ENCODE measurements around the gene BBLN.
A peak's percentile ranks its signal among the peaks of the same experiment; 100 is the strongest.

Gene BBLN

DNA sequence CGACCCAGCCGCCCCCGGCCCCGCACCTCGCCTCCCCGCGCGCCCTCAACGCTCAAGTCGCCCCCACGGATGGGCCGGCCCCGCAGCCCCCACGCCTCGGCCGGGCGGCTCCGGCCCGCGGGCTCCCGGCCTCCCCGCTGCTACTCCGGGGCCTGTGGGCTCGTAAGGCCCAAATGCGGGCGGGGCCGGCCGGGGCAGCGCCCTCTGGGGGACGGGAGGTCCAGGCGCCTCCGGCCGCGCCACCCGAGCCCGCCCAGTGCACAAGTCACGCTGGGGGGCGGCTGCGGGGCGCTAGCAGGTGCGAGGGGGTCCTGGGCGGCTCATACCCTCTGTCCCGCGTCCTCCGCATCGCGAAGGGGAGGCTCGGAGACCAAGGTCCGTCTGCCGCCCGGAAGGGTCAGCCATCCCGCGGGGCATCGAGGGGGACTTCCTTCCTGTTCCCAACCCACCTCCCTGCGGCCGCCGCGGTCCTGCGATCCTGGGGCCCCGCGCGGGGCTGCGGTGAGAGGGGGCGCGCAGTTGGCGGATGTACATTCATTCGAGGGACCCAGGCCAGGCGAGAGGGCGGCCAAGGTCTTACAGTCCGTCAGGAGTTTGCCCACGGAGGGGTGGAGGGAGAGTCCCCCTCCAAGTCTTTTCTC lies 31.5 kb downstream of the BBLN start, which contains the start of gene CIZ1:
Gene CIZ1 (minus strand): TSS at position 167 of the 641 bp plus-strand sequence. CDS start 715 bp downstream, outside the sequence.
- TF ChIP-seq, protein P1, sequence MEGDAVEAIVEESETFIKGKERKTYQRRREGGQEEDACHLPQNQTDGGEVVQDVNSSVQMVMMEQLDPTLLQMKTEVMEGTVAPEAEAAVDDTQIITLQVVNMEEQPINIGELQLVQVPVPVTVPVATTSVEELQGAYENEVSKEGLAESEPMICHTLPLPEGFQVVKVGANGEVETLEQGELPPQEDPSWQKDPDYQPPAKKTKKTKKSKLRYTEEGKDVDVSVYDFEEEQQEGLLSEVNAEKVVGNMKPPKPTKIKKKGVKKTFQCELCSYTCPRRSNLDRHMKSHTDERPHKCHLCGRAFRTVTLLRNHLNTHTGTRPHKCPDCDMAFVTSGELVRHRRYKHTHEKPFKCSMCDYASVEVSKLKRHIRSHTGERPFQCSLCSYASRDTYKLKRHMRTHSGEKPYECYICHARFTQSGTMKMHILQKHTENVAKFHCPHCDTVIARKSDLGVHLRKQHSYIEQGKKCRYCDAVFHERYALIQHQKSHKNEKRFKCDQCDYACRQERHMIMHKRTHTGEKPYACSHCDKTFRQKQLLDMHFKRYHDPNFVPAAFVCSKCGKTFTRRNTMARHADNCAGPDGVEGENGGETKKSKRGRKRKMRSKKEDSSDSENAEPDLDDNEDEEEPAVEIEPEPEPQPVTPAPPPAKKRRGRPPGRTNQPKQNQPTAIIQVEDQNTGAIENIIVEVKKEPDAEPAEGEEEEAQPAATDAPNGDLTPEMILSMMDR (IDR thresholded peaks at IDR 0.05; ENCODE audit: borderline replicate concordance, control extremely low read depth, extremely low read depth, insufficient read depth, missing control alignments): peak; percentile 89
- in situ Hi-C loops (cut with MboI; ENCODE audit: low sequenced_read_pairs, unreplicated experiment): no loop called here
- peak; percentile 95 for DNase-seq (ENCODE audit: low spot score)

DNA sequence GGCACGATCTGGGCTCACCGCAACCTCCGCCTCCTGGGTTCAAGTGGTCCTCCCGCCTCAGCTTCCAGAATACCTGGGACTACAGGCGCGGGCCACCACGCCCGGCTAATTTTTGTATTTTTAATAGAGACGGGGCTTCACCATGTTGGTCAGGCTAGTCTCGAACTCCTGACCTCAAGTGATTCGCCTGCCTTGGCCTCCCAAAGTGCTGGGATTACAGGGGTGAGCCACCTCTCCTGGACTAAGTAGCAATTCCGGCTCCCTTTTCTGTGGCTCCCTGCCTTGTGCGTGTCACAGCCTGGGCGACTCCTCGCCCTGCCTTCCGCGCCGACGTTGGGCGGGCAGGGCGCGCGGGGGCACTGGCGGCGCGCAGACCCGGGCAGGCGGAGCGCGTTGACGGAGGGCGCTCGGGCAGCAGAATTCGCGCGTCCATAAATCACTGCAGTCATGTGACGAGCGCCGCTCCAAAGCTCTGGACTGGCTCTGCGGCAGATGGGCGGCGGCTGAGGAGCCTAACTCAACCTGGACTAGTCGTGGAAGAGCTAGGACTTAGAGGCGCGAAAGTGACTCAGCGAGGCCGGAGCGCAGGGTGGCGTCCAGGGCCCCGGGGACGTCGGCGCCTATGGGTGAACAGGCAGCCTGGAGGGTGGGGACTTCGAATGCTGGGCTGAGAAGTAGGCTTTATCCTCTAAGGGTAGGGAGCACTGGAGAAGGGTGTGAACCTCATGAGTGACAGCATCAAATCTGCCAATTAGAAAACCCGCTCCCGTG lies 32.7 kb downstream of the BBLN start:
- peak; percentile 64 for DNase-seq (ENCODE audit: low spot score)
- in situ Hi-C loops (cut with MboI; ENCODE audit: low sequenced_read_pairs, unreplicated experiment): no loop called here
- TF ChIP-seq, protein P1 (IDR thresholded peaks at IDR 0.05; ENCODE audit: borderline replicate concordance, control extremely low read depth, extremely low read depth, insufficient read depth, missing control alignments): peak; percentile 63

DNA sequence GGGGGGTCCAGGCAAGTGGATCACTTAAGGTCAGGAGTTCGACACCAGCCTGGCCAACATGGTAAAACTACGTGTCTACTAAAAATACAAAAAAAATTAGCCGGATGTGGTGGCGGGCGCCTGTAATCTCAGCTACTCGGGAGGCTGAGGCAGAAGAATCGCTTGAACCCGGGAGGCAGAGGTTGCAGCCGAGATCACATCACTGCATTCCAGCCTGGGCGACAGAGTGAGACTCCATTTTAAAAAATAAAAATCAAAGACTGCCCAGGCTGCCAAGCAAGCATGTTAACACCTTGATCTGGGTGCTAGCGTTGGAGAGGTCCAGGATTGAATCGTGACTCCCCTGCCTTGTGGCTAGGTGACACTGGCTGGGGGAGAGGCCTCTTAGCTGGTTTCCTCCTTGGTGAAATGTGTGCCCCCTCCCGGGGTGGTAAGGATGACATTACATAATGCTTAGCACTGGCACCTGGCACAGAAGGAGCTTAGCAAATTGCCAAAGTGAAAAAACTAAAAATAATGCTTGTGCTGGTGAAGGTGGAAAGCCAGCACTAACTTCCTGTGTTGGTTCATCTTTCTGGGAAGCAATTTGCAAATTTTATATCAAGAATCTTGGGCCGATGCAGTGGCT lies 33.5 kb downstream of the BBLN start:
- in situ Hi-C loops (cut with MboI; ENCODE audit: low sequenced_read_pairs, unreplicated experiment): no loop called here
- DNase-seq (ENCODE audit: low spot score): no peak
- TF ChIP-seq, protein P1 (IDR thresholded peaks at IDR 0.05; ENCODE audit: borderline replicate concordance, control extremely low read depth, extremely low read depth, insufficient read depth, missing control alignments): no peak

DNA sequence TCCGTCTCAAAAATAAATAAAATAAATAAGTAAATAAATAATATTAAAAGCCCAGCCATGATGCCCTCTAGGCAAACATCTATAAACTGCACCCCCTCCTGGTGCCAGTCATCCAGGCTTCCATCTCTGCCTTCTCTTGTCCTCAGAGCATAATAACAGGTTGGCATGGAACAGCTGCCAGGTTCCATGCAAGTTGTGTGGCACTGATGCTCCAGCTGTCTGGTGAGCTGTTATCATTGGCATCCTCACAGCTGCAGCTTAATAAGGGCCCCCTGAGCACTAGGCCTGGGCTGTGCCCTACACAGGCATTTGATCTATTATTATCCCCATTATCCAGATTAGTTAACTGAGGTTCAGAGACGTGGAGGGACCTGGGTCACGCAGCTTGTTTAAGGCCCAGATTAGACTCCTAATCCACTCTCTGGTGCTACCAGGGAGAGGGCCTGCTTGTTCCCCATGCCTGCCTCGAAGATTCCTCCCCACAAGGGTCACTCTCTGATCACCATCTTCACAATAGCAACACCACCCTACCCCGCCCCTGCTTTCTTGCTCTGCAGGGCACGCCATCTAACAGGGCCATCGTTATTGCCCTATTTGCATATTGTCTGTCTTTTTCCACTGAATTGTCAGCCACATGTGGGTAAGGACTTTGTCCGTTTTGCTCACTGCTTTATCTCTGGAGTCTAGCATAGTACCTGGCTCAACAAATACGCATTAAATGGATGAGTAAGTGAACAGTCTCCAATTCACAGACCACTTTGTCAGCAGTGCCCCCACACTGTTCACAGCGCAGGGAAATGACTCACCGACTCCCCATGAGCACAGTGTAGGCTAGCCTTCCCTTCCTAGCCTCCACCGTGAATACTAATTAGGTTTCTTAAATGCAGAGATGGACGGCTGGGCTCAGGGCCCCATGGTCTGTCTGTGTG lies 41.6 kb downstream of the BBLN start:
- in situ Hi-C loops (cut with MboI; ENCODE audit: low sequenced_read_pairs, unreplicated experiment): no loop called here
- DNase-seq (ENCODE audit: low spot score): no peak
- TF ChIP-seq, protein P1 (IDR thresholded peaks at IDR 0.05; ENCODE audit: borderline replicate concordance, control extremely low read depth, extremely low read depth, insufficient read depth, missing control alignments): no peak

DNA sequence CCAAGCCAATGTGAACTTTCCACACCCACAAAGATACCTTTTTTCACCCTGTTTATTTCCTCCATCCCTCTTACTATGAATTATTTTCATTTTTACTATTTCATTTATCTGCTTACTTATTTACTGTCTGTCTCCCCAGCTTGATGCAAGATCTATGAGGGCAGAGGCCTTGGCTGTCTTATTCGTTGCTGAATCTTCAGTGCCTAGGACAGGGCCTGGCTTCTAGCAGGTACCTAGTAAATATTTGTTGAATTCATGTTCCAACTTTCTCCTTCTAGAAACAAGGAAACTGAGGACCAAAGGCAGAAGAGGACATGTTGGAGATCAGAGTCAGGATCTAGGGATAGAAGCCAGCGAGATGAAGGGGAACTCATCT lies 42.6 kb downstream of the BBLN start:
- no peak for DNase-seq (ENCODE audit: low spot score)
- in situ Hi-C loops (cut with MboI; ENCODE audit: low sequenced_read_pairs, unreplicated experiment): no loop called here
- TF ChIP-seq, protein P1 (IDR thresholded peaks at IDR 0.05; ENCODE audit: borderline replicate concordance, control extremely low read depth, extremely low read depth, insufficient read depth, missing control alignments): no peak

Measured in GM13976 (cell line).